Measurements from ENCODE around the gene GPER1.

Gene GPER1

DNA sequence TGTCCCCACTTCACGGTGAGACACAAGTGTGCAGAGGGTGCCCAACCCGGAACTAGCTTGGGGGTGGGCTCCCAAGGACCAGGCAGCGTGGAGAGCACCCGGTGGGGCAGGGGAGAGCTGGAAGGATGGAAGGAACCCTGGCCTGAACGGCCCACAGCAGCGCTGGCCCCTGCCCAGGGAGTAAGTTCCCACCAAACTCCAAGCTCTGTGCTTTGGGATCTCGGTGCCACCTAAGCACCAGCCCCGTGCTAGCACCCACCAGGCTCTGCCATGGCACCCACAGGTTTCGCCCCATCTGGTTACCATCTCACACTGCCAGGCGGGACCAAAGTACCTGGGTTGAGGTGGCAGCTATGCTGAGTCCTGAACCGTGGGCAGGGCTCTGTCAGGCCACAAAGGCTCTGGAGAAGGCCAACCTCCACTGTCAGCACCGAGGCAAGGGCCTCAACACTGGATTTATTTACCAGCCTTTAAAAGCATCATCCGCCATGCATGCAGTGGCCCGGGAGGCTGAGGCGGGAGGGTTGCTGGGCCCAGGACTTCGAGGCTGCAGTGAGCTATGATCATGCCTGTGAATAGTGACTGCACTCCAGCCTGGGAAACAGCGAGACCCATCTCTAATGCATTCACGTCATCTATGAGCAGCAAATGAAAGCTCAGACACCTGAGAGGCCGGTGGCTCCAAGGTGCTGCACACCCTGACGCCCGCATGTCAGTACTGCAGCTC lies 16.0 kb downstream of the GPER1 start:
- H3K4me1 ChIP-seq (ENCODE audit: control insufficient read depth in 1 of 2, insufficient read depth in 2 of 2, low read length in 2 of 2), result no peaks in the 10 kb centered on the region
- no peak overlapping the region for H3K27ac ChIP-seq (ENCODE audit: low read depth, low read length)
- no peaks in the 10 kb centered on the region for H3K27me3 ChIP-seq (ENCODE audit: control insufficient read depth in 1 of 2, insufficient read depth in 2 of 2, low read length in 2 of 2)
- H3K4me3 ChIP-seq (ENCODE audit: low read depth in 1 of 2, low read length in 2 of 2), result no peak overlapping the region
- no peaks in the 10 kb centered on the region for H3K36me3 ChIP-seq (ENCODE audit: control insufficient read depth in 1 of 2, insufficient read depth in 2 of 2, low read length in 2 of 2)
- no peak overlapping the region for H3K9ac ChIP-seq (ENCODE audit: low read depth in 1 of 2, low read length in 2 of 2)
- no peaks in the 10 kb centered on the region for H3K9me3 ChIP-seq (ENCODE audit: control insufficient read depth in 1 of 2, low read length in 2 of 2)

GRCh38 chr7:1104516-1105179 lies 16.7 kb downstream of the GPER1 start:
- Histone ChIP-seq H3K4me3 (ENCODE audit: low read depth in 1 of 2, low read length in 2 of 2) (no peak overlapping the region), H3K27ac (ENCODE audit: low read depth, low read length) (no peak overlapping the region), H3K9me3 (ENCODE audit: control insufficient read depth in 1 of 2, low read length in 2 of 2) (no peaks in the 10 kb centered on the region), H3K9ac (ENCODE audit: low read depth in 1 of 2, low read length in 2 of 2) (no peak overlapping the region), H3K27me3 (ENCODE audit: control insufficient read depth in 1 of 2, insufficient read depth in 2 of 2, low read length in 2 of 2) (no peaks in the 10 kb centered on the region), H3K36me3 (ENCODE audit: control insufficient read depth in 1 of 2, insufficient read depth in 2 of 2, low read length in 2 of 2) (no peaks in the 10 kb centered on the region), H3K4me1 (ENCODE audit: control insufficient read depth in 1 of 2, insufficient read depth in 2 of 2, low read length in 2 of 2) (no peaks in the 10 kb centered on the region)

GRCh38 chr7:1105189-1105588 lies 17.3 kb downstream of the GPER1 start:
- H3K9ac ChIP-seq (ENCODE audit: low read depth in 1 of 2, low read length in 2 of 2), result no peak overlapping the region
- H3K36me3 ChIP-seq (ENCODE audit: control insufficient read depth in 1 of 2, insufficient read depth in 2 of 2, low read length in 2 of 2), result no peaks in the 10 kb centered on the region
- no peak overlapping the region for H3K4me3 ChIP-seq (ENCODE audit: low read depth in 1 of 2, low read length in 2 of 2)
- H3K4me1 ChIP-seq (ENCODE audit: control insufficient read depth in 1 of 2, insufficient read depth in 2 of 2, low read length in 2 of 2), result no peaks in the 10 kb centered on the region
- H3K27ac ChIP-seq (ENCODE audit: low read depth, low read length), result no peak overlapping the region
- no peaks in the 10 kb centered on the region for H3K27me3 ChIP-seq (ENCODE audit: control insufficient read depth in 1 of 2, insufficient read depth in 2 of 2, low read length in 2 of 2)
- H3K9me3 ChIP-seq (ENCODE audit: control insufficient read depth in 1 of 2, low read length in 2 of 2), result no peaks in the 10 kb centered on the region

DNA sequence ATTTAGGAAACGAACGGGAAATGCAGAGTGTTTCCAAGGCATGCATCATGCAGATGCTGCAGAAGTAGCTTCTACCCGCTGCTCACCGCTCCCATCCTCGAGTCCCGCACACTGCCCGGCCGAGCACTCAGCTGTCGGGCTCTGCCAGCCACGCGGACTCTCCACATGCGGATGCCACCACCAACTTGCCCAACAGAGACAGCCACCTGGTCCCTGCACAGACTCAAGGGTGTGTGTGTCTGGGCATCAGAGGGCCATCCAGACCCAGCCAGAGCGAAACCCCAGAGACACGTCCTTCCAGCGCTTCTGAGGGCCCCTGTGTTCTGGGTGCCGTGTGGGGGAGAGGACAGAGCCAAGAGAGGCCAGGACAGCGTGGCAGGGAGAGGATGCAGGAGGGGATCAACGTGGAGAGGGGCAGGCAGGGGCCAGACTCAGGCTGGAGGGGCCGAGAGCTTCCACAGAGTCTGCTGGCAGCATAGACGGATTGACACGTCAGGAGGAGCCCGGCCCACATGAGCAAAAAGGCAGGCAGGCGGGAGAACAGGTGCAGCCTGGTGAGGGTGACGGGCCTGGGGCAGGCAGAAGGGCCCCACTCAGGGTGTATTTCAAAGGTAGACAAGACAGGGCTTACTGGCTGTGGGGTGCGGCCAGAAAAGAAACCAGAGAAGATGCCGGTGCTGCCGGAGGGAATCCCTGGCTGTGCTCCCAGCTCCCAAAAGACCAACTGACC lies 18.3 kb downstream of the GPER1 start:
- H3K27me3 ChIP-seq (ENCODE audit: control insufficient read depth in 1 of 2, insufficient read depth in 2 of 2, low read length in 2 of 2), result no peaks in the 10 kb centered on the region
- no peaks in the 10 kb centered on the region for H3K36me3 ChIP-seq (ENCODE audit: control insufficient read depth in 1 of 2, insufficient read depth in 2 of 2, low read length in 2 of 2)
- no peak overlapping the region for H3K27ac ChIP-seq (ENCODE audit: low read depth, low read length)
- H3K9me3 ChIP-seq (ENCODE audit: control insufficient read depth in 1 of 2, low read length in 2 of 2), result no peaks in the 10 kb centered on the region
- no peak overlapping the region for H3K9ac ChIP-seq (ENCODE audit: low read depth in 1 of 2, low read length in 2 of 2)
- no peaks in the 10 kb centered on the region for H3K4me1 ChIP-seq (ENCODE audit: control insufficient read depth in 1 of 2, insufficient read depth in 2 of 2, low read length in 2 of 2)
- H3K4me3 ChIP-seq (ENCODE audit: low read depth in 1 of 2, low read length in 2 of 2), result no peak overlapping the region

DNA sequence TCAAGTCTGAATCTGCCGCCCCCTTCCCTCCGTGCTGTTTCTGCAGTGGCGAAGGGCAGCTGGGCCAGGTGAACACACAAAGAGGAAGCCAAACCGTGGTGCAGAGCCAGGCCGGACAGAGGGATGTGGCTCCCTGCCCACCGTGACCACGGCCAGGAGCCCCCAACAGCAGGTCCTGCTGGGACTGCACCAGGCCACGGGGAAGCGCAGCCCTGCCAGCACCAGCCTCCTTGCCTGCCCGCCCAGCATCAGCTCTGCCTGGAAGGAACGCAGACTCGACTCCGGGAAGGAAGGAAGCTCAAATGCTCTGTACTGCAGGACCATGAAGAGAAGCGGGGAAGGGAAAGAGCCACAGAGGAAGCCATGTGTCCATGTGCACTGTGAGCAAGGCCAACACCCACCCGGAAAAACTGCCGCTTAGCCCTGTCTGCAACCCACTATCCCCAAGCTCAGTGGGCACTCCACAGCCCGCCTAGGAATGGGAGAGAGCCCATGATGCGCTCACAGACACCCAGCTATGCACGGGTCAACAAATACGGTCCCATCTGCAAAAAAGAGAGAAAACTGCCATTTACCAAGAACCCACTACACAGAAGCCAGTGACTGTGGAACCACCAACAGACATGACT lies 19.0 kb downstream of the GPER1 start:
- Histone ChIP-seq H3K27me3 (ENCODE audit: control insufficient read depth in 1 of 2, insufficient read depth in 2 of 2, low read length in 2 of 2) (no peaks in the 10 kb centered on the region), H3K4me3 (ENCODE audit: low read depth in 1 of 2, low read length in 2 of 2) (no peak overlapping the region), H3K9ac (ENCODE audit: low read depth in 1 of 2, low read length in 2 of 2) (no peak overlapping the region), H3K27ac (ENCODE audit: low read depth, low read length) (no peak overlapping the region), H3K9me3 (ENCODE audit: control insufficient read depth in 1 of 2, low read length in 2 of 2) (no peaks in the 10 kb centered on the region), H3K36me3 (ENCODE audit: control insufficient read depth in 1 of 2, insufficient read depth in 2 of 2, low read length in 2 of 2) (no peaks in the 10 kb centered on the region), H3K4me1 (ENCODE audit: control insufficient read depth in 1 of 2, insufficient read depth in 2 of 2, low read length in 2 of 2) (no peaks in the 10 kb centered on the region)

- H3K27ac ChIP-seq (ENCODE audit: low read depth, low read length), result no peak overlapping the region
- no peaks in the 10 kb centered on the region for H3K9me3 ChIP-seq (ENCODE audit: control insufficient read depth in 1 of 2, low read length in 2 of 2)
- H3K27me3 ChIP-seq (ENCODE audit: control insufficient read depth in 1 of 2, insufficient read depth in 2 of 2, low read length in 2 of 2), result no peaks in the 10 kb centered on the region
- H3K4me1 ChIP-seq (ENCODE audit: control insufficient read depth in 1 of 2, insufficient read depth in 2 of 2, low read length in 2 of 2), result no peaks in the 10 kb centered on the region
- no peaks in the 10 kb centered on the region for H3K36me3 ChIP-seq (ENCODE audit: control insufficient read depth in 1 of 2, insufficient read depth in 2 of 2, low read length in 2 of 2)
- H3K4me3 ChIP-seq (ENCODE audit: low read depth in 1 of 2, low read length in 2 of 2), result no peak overlapping the region
- no peak overlapping the region for H3K9ac ChIP-seq (ENCODE audit: low read depth in 1 of 2, low read length in 2 of 2)
Measured at GRCh38 chr7:1108264-1108920, 20.5 kb downstream of the GPER1 start.

GRCh38 chr7:1109581-1110310 lies 21.8 kb downstream of the GPER1 start:
- H3K27ac ChIP-seq (ENCODE audit: low read depth, low read length), result no peak overlapping the region
- H3K36me3 ChIP-seq (ENCODE audit: control insufficient read depth in 1 of 2, insufficient read depth in 2 of 2, low read length in 2 of 2), result no peaks in the 10 kb centered on the region
- H3K9me3 ChIP-seq (ENCODE audit: control insufficient read depth in 1 of 2, low read length in 2 of 2), result no peaks in the 10 kb centered on the region
- no peak overlapping the region for H3K9ac ChIP-seq (ENCODE audit: low read depth in 1 of 2, low read length in 2 of 2)
- no peak overlapping the region for H3K4me3 ChIP-seq (ENCODE audit: low read depth in 1 of 2, low read length in 2 of 2)
- no peaks in the 10 kb centered on the region for H3K4me1 ChIP-seq (ENCODE audit: control insufficient read depth in 1 of 2, insufficient read depth in 2 of 2, low read length in 2 of 2)
- no peaks in the 10 kb centered on the region for H3K27me3 ChIP-seq (ENCODE audit: control insufficient read depth in 1 of 2, insufficient read depth in 2 of 2, low read length in 2 of 2)

DNA sequence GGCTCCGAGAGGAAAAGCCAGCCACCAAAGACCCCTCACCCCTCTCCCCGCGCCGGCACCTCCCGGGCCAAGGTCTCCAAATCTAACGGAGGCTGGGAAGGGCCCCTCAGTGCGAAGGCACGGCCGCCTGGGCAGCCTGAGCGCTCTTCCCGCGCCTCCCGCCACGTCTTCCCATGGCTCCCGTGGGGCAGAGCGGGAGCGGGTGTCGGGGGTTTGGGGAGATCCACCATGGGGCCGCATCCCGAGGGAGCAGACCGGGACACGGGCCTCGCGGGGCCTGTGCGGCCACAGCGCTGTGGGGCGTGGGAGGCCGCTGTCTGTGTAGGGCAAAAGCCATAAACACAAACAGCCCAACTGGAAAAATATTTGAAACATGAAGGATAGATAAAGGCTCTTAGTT lies 22.4 kb downstream of the GPER1 start:
- Histone ChIP-seq H3K27me3 (ENCODE audit: control insufficient read depth in 1 of 2, insufficient read depth in 2 of 2, low read length in 2 of 2) (no peaks in the 10 kb centered on the region), H3K9ac (ENCODE audit: low read depth in 1 of 2, low read length in 2 of 2) (no peak overlapping the region), H3K9me3 (ENCODE audit: control insufficient read depth in 1 of 2, low read length in 2 of 2) (no peaks in the 10 kb centered on the region), H3K27ac (ENCODE audit: low read depth, low read length) (no peak overlapping the region), H3K36me3 (ENCODE audit: control insufficient read depth in 1 of 2, insufficient read depth in 2 of 2, low read length in 2 of 2) (no peaks in the 10 kb centered on the region), H3K4me3 (ENCODE audit: low read depth in 1 of 2, low read length in 2 of 2) (no peak overlapping the region), H3K4me1 (ENCODE audit: control insufficient read depth in 1 of 2, insufficient read depth in 2 of 2, low read length in 2 of 2) (no peaks in the 10 kb centered on the region)

- no peaks in the 10 kb centered on the region for H3K4me1 ChIP-seq (ENCODE audit: control insufficient read depth in 1 of 2, insufficient read depth in 2 of 2, low read length in 2 of 2)
Measured at GRCh38 chr7:1111156-1111555, 23.2 kb downstream of the GPER1 start.

More at GRCh38 chr7:1111156-1111555, 23.2 kb downstream of the GPER1 start:
- no peak overlapping the region for H3K9ac ChIP-seq (ENCODE audit: low read depth in 1 of 2, low read length in 2 of 2)
- no peaks in the 10 kb centered on the region for H3K36me3 ChIP-seq (ENCODE audit: control insufficient read depth in 1 of 2, insufficient read depth in 2 of 2, low read length in 2 of 2)
- no peaks in the 10 kb centered on the region for H3K27me3 ChIP-seq (ENCODE audit: control insufficient read depth in 1 of 2, insufficient read depth in 2 of 2, low read length in 2 of 2)
- no peaks in the 10 kb centered on the region for H3K9me3 ChIP-seq (ENCODE audit: control insufficient read depth in 1 of 2, low read length in 2 of 2)
- H3K27ac ChIP-seq (ENCODE audit: low read depth, low read length), result no peak overlapping the region
- H3K4me3 ChIP-seq (ENCODE audit: low read depth in 1 of 2, low read length in 2 of 2), result no peak overlapping the region
